Uterus (tissue), 4 donors: ENCODE data around the gene RIPK1. TPM values are rescaled to one million over a fixed set of nuclear protein-coding genes. Genes with fewer than 3 reads are reported as not detected.

Experiments
- DNase-seq, 2 donors: peaks; one replicate each; pipeline ENCODE4 v3.0.0-alpha.2; 2019 to 2020
- H3K27ac ChIP-seq, 2 donors: fragments of 200-600 bp; sonication (generic); 1 replicate in 1 of 2; 2 replicates in 1 of 2; pipeline ENCODE4 v1.5.1; 2016 to 2018
- H3K27me3 ChIP-seq, 2 donors: fragments of 200-600 bp; sonication (generic); one replicate each; pipeline ENCODE4 v1.5.1; 2018 to 2019; ENCODE audit warnings: control low read depth in 1 of 2
- H3K36me3 ChIP-seq, 2 donors: fragments of 200-600 bp; sonication (generic); one replicate each; pipeline ENCODE4 v1.5.1; 2019; ENCODE audit warnings: control low read depth in 1 of 2
- H3K4me1 ChIP-seq, 2 donors: fragments of 200-600 bp; sonication (generic); one replicate each; pipeline ENCODE4 v1.5.1; 2018 to 2019; ENCODE audit warnings: control low read depth in 1 of 2
- H3K4me3 ChIP-seq, 2 donors: fragments of 200-600 bp; sonication (generic); 1 replicate in 1 of 2; 2 replicates in 1 of 2; pipeline ENCODE4 v1.5.1; 2018 to 2019; ENCODE audit warnings: mild to moderate bottlenecking in 1 of 2
- H3K9me3 ChIP-seq, 2 donors: fragments of 200-600 bp; sonication (generic); one replicate each; pipeline ENCODE4 v1.5.1; 2019; ENCODE audit warnings: control low read depth in 1 of 2
- POLR2A ChIP-seq, 2 donors: fragments of 450-650 bp; IDR thresholded peaks; one replicate each; pipeline ENCODE4 v1.6.1; 2016; ENCODE audit warnings: antibody characterized with exemption in 2 of 2, mild to moderate bottlenecking in 1 of 2, moderate library complexity in 1 of 2
- intact Hi-C: fragments of 100-400 bp; cut with DNase I; formaldehyde crosslinking; loops from one replicate; pipeline ENCODE4 v1.15.1; 2023; ENCODE audit warnings: low total_unique reads
- total RNA-seq, 4 donors: library from RNA; depleted of rRNA in 3 of 4; stranded (reverse); fragments of >200 nt in 3 of 4; gene quantifications; one replicate each; pipeline versions ENCODE4 v1.1.0 to v1.2.4, GENCODE V29; 2014 to 2023
- TF ChIP-seq, protein P1 (sequence below), 4 experiments: fragments of 200-600 bp in 2 of 4; fragments of 450-650 bp in 2 of 4; sonication (generic) in 2 of 4; IDR thresholded peaks; one replicate each; pipeline ENCODE4 v1.5.1; 2016 to 2019; ENCODE audit warnings: antibody characterized with exemption in 4 of 4, mild to moderate bottlenecking in 2 of 4, moderate library complexity in 1 of 4
- donor health status: DM: yes; HTN: yes; CAD: no.

RIPK1 gene
- total RNA-seq, 4 donors from 2014 or later, result 11.5 to 35.0 (median 30.1) TPM

DNA sequence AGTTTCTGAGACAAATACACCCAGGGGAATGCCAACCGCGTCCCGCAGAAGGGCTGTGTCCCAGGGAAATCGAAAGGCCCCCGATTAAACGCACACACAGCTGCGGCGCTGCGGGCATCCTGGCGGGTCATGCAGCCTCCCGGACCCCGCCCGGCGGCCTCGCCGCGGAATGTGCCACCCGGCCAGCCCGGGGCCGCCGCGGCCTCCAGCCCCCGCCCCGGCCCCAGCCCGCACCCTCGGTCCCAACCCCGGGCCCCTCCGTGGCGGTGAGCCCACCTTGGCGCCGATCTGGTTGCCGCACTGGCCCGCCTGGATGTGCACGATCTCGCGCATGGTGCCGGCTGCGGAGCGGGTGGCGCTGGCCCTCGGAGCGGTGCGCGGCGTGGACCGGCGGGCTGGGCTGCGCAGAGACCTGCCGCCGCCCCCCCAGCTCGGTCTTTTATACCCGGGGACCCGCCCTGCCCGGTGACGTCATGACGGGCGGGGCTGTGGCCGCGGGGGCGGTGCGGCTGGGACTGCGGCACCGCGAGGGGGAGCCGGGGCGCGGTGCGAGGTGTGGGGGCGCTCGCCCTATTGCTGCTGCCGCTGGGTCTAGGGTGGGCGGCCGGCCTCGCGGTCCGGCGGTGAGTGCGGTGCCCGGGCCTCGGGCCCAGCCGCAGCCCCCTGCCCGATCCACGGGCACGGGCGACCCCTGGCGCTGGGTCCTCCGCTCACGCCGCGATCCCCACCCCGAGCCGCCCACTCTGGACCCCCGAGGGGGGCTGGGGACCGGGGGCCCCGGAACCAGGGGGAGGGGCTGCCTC lies 89.0 kb downstream of the RIPK1 start, which contains the start of gene TUBB2A:
TUBB2A (minus strand) TSS at position 414 of the 803 bp plus-strand sequence; CDS start at position 333, 81 bp downstream.
- H3K36me3 ChIP-seq, result no peaks in the 10 kb centered on the region
- H3K4me3 ChIP-seq, result peak within 1 kb of the TSS; percentile 56 to 82
- peak; percentile 81 to 85 for DNase-seq
- no peaks in the 10 kb centered on the region for H3K4me1 ChIP-seq
- peak within 1 kb of the TSS; percentile 93 to 99 for H3K27ac ChIP-seq
- TF ChIP-seq, protein P1, sequence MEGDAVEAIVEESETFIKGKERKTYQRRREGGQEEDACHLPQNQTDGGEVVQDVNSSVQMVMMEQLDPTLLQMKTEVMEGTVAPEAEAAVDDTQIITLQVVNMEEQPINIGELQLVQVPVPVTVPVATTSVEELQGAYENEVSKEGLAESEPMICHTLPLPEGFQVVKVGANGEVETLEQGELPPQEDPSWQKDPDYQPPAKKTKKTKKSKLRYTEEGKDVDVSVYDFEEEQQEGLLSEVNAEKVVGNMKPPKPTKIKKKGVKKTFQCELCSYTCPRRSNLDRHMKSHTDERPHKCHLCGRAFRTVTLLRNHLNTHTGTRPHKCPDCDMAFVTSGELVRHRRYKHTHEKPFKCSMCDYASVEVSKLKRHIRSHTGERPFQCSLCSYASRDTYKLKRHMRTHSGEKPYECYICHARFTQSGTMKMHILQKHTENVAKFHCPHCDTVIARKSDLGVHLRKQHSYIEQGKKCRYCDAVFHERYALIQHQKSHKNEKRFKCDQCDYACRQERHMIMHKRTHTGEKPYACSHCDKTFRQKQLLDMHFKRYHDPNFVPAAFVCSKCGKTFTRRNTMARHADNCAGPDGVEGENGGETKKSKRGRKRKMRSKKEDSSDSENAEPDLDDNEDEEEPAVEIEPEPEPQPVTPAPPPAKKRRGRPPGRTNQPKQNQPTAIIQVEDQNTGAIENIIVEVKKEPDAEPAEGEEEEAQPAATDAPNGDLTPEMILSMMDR (IDR thresholded peaks at IDR 0.05), result peak in 3 of 4 experiments; percentile 54 to 78 (median 71)
- peak; percentile 98 to 99 for TF ChIP-seq POLR2A (IDR thresholded peaks at IDR 0.05)
- intact Hi-C loops, result no loop called here
- H3K9me3 ChIP-seq, result no peaks in the 10 kb centered on the region
- H3K27me3 ChIP-seq, result no peaks in the 10 kb centered on the region

DNA sequence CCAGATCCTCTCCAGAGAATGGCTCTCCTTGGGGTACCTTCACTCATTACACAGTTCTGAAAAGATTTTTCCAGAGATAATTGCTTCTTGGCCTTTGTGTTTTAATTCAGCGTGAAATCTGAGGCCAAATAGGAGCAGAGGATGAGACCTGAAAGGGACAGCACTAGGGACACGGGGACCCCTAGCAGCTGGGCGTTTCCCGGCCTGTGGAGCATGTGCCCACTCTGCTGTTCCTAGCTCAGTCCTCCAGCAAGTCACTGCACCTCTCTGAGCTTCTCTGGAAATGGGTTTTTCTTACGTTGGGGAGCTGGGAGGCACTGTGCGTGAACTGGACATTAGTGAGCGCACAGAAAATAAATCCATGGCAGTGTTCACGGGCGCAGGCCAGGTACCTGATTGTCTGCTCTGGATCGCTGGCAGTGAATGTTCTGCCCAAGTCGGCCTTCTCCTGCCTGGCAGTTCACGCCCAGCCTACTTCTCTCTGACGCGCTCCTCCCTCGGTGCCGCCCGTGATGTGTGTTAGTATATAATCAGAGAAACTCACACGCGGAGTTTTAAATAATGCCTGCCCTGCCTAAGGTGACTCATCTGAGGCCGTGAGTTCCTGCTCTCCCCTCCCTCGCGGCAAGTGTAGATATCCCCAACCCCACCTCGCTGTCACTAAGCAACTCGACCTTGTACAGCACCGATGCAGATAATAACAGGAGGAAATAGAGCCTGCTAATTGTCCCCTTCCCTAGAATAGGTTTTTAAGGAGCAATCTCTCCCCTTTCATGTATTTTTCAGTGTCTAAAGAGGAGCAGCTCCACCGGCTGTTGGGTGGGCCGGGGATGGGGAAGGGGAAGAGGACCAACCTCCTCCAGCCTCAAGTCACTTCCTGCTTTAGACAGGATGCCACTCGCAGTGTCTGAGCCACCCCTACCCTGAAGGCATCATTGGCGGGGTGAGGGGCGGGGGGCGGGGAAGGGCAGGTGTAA lies 91.8 kb downstream of the RIPK1 start:
- Histone ChIP-seq H3K4me1 (no peaks in the 10 kb centered on the region), H3K36me3 (no peaks in the 10 kb centered on the region), H3K9me3 (no peaks in the 10 kb centered on the region), H3K27ac (peak overlapping the region; percentile 6 to 21), H3K4me3 (no peak overlapping the region), H3K27me3 (no peaks in the 10 kb centered on the region)
- no peak for TF ChIP-seq POLR2A (IDR thresholded peaks at IDR 0.05)
- TF ChIP-seq, protein P1 (IDR thresholded peaks at IDR 0.05), result no peak
- intact Hi-C loops, result no loop called here
- DNase-seq, result peak in 1 of 2 donors; percentile 40

DNA sequence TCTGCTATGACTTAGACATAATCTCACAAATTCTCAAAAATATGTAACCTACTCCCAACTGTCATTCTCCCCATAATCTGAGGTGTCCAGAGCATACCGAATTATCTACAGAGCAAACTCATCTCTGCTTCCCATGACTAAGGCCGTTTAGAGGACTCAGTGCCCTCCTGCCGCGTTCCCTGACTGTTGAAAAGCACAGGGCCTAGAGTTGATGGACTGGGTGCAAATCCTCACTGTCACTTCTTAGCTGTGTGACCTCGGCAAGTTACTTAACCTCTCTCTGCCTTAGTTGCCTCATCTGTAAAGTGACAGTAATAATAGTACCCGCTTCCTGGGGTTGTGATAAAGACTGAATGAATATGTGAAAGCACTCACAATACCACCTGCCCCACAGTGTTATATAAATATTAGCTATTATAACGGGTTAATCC lies 93.8 kb downstream of the RIPK1 start:
- H3K9me3 ChIP-seq, result no peaks in the 10 kb centered on the region
- peak overlapping the region; percentile 52 to 66 for H3K4me3 ChIP-seq
- intact Hi-C loops, result no loop called here
- TF ChIP-seq POLR2A (IDR thresholded peaks at IDR 0.05), result no peak
- TF ChIP-seq, protein P1 (IDR thresholded peaks at IDR 0.05), result no peak
- H3K27ac ChIP-seq, result peak overlapping the region; percentile 76 to 83
- no peaks in the 10 kb centered on the region for H3K4me1 ChIP-seq
- H3K36me3 ChIP-seq, result no peaks in the 10 kb centered on the region
- H3K27me3 ChIP-seq, result no peaks in the 10 kb centered on the region
- no peak for DNase-seq

DNA sequence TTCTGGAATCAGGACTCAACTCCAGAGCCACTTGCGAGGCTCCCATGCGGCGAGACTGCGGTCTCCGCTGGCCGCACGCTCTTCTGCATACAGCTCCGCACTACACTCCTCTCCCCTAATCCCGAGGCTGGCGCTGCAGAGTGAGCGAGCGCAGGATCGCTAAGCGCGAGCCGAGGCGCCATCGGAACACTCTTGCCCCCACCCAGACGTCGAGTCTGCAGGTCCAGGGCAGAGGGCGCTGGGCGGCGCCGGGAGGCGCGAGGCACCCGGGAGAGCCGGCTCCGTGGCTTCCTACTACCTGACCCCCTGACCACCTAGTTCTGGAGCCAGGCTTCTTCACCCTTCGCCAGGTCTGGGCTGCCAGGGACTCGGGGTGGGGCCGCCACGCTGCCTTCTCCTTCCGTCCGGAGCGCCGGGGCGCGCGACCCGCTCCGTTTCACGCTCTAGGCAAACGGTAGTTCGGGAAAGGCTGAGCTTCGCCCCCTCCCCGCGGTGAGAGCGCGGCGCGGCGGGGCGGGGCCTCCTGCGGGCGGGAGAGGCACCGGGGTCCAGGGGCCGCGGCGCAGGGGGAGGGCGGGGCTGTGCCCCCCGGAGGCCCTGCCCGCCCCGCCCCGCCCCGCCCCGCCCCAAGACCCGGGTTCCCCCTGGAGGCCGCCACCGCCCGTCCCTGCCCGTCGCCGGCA lies 94.4 kb downstream of the RIPK1 start:
- Histone ChIP-seq H3K9me3 (no peaks in the 10 kb centered on the region), H3K36me3 (no peaks in the 10 kb centered on the region), H3K4me3 (peak overlapping the region; percentile 52 to 66), H3K4me1 (no peaks in the 10 kb centered on the region), H3K27ac (peak overlapping the region; percentile 76 to 83), H3K27me3 (no peaks in the 10 kb centered on the region)
- DNase-seq, result peak; percentile 68 to 70
- intact Hi-C loops, result no loop called here
- peak in 1 of 2 donors; percentile 37 for TF ChIP-seq POLR2A (IDR thresholded peaks at IDR 0.05)
- TF ChIP-seq, protein P1 (IDR thresholded peaks at IDR 0.05), result peak in 2 of 4 experiments; percentile 13 to 15
